ENCODE data around the gene NOXA1.
A peak's percentile ranks its signal among the peaks of the same experiment; 100 is the strongest.

Gene NOXA1

GRCh38 chr9:137454597-137455358, 31.6 kb downstream of the NOXA1 start:
- no peak for DNase-seq (ENCODE audit: low read depth)

DNA sequence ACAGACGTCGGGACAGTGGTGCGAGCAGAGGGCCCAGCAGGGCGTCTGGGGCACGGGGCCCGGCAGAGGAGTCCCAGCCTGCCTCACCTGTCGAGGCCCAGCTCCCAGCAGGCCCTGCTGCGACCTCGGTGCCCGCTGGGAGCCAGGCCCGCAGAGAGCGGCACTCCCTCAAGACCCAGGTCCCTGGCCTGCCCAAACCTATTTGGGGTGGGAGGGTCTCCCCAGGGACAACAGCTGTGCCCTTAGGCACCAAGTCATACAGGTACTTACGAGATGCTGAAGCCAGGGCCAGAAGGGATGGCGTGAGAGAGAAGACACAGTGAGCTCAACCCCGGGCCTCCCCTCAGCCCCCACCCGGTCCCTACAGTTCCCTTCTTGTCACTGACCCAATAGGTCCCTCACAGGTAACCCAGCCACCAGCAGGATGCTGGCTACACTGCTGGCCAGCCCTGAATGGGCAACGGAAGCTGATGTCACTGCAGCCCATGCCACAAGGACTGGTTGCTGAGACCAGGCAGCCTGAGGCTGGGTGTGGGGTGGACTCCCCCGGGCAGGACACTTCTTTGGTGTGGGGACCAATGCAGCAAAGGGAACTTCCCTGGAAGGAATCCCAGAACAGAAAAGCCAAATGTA, 32.3 kb downstream of the NOXA1 start:
- DNase-seq (ENCODE audit: low read depth): no peak

GRCh38 chr9:137456061-137456863, 33.1 kb downstream of the NOXA1 start:
- no peak for DNase-seq (ENCODE audit: low read depth)

- DNase-seq (ENCODE audit: low read depth): no peak
These were observed 33.7 kb downstream of the NOXA1 start for GRCh38 chr9:137456864-137457405.

DNA sequence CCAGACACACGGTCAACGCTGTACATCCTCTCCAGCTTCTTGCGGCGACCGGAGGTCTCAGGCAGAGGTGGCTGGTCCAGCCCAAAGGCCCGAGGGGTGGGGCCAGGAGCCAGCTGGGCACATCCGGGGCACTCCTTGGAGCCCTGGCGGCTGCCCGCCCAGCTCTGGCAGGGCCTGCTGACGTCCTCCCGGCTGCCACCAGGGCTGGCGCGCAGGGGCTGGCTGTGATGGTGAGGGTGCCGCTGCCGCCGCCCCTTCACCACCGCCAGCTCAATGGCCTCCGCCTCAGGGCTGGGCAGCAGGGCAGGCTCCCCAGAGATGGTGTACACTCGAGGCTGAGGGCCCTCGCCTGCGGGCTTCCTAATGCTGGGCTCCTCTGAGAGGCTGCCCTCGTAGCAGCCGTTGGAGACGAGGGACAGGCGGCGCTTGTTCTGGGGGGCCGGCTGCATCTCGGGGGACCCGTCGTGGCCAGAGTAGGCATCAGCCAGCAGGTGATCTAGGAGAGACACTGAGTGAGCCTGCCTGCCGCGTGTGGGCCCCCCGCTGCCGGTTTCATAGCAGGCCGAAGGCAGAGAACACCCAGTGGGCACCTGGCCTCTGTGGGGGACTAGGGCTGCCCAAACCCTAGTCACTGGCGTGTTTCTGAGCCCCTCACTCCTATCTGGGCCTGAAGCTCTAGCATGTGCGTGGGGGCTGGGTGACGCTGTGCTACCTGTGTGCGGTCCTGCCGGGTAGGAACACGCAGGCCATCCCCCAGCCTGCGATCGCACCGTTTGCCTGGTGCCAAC, 34.4 kb downstream of the NOXA1 start:
- DNase-seq (ENCODE audit: low read depth): no peak

DNA sequence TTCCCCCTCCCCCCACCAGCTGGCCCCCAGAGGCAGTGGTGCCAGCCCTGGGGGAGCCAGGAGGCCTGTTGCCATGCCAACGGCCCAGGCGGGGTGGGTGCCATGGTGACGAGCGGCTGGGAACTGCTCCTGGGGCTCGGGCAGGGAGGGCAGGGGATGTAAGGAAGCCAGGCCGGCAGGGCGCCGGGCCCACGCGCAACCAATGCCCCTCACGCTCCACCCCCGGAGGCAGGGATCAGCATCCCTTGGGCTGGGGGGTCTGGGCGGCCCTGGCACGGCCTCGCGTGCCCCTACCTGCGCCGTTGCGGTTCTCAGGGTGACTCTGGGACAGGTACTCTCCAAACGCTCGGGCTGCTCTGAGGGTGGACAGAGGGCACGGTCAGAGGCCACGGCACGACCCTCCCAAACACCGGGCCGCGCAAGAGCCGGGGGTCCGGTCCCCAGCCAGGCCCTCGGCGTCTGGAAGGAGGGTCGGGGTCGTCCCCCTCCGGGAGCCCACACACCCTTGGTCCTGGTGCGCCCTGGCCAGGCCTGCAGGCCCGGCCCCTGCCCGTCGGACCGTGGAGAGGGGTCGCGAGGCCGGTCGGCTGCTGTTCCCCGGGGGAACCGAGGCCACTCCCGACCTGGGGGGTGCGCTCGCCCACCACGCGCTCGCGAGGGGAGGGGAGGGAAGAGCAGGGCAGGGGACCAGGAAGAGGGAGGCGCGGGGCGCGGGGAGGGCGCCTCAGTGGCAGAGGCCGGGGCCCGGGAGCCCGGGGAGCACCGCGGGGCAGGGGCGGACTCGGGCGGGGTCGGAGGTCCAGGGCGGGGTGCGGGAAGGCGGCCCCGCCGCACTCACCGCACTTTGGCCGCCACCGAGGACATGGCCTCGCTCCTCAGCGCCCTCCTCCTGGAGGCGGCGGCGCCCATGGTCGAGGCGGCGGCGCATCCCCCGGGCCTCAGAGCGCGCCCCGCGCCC, 35.3 kb downstream of the NOXA1 start:
- no peak for DNase-seq (ENCODE audit: low read depth)

GRCh38 chr9:137459152-137459600, 36.0 kb downstream of the NOXA1 start, which contains the start of gene NSMF:
Gene NSMF (minus strand): TSS chr9:137459334. CDS start chr9:137459102, 232 bp downstream.
- peak; percentile 88 for DNase-seq (ENCODE audit: low read depth)

GRCh38 chr9:137459601-137460362, 36.6 kb downstream of the NOXA1 start:
- DNase-seq (ENCODE audit: low read depth): no peak

GRCh38 chr9:137460363-137461315, 37.4 kb downstream of the NOXA1 start:
- no peak for DNase-seq (ENCODE audit: low read depth)

GRCh38 chr9:137461316-137461662, 38.1 kb downstream of the NOXA1 start:
- no peak for DNase-seq (ENCODE audit: low read depth)

DNA sequence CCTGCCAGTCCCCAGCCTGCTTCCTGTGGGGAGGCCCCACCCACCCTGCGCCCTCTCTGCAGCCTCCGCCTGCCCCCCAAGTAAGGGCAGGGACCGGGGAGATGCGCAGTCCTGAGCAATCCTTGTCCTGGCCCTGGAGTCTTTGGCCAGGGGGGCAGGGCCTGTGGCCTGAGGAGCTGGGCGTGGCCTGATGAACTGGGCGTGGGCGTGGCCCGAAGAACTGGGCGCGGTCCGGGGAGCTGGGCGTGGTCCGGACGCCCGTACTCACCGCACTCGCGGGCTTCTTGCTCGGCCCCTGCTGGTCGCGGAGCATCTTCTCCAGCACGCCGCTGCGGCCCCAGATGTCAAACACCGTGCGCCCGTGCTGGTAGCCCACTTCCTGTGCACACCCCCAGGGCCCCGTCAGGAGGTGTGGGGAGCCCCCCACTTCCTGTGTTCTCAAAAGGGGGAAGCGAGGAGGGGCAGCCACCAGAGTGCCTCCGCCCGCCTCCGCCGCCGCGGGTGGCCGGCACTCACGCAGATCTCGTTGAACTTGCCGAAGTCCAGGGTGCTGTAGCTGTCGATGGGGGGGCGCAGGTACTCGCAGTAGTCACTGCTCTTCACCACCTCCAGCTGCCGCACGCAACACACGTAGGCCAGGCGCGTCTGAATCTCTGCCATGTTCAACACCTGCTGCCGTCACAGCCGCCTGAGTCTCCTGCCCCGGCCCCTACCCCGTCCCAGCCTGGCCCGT, 38.6 kb downstream of the NOXA1 start:
- DNase-seq (ENCODE audit: low read depth): peak; percentile 58

GRCh38 chr9:137462396-137462985, 39.3 kb downstream of the NOXA1 start:
- DNase-seq (ENCODE audit: low read depth): no peak

GRCh38 chr9:137462986-137463930, 40.1 kb downstream of the NOXA1 start:
- no peak for DNase-seq (ENCODE audit: low read depth)

DNA sequence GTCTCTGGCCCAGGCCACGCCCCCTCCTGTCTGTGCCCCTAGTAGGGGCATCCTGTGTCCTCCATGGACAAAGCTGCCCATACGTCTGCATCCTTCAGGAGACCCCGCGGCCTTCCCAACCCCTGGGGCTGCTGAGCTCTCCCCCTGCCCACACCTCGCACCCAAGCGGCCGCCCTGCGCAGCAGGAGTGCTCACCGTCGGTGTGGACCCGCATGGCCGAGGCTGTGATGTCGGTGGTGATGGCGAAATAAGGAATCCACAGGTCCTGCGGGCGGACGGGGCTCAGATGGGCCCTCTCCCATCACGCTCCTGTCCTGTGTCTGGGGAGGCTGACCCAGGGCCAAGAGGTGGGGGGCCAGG, 40.7 kb downstream of the NOXA1 start:
- no peak for DNase-seq (ENCODE audit: low read depth)

DNA sequence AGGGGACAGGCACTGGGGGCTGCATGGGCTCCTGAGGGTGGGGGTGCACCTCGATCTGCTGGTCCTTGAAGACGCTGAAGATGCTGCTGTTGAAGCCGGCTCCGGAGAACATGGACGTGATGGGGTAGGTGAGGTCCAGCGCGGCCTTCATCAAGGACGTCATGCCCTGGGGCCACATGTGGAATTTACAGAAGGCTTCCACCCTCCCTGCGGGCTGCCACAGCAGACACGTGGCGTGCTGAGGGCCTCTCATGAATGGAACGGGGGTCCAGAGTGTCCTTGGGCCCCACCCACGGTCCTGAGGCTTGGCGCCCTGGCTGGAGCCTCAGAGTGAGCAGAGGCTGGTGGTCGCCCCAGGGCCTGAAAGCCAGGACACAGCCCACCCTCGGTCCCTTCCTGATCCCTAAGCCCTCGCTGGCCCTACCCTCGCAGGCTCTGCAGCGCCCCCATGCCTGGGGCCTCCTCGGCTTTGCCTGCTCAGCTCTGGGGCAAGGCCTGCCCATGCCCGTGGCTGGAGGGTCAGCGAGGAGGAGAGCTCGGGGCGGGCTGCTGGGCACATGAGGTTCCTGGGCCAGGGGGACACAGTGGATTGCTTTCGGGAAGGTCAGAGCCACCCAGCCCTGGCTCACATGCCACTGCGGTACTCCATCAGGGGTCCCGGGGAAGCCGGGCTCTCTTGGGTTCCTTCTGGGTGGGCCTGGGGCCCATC, 41.3 kb downstream of the NOXA1 start:
- DNase-seq (ENCODE audit: low read depth): no peak

All from stimulated activated CD8-positive, alpha-beta memory T cell treated with anti-CD3 and anti-CD28 coated beads, Interleukin-15, amount 100 ng/mL, for 1 hour (primary cell).